ENCODE data around the gene TMEM126A. TPM values are rescaled to one million over a fixed set of nuclear protein-coding genes. Genes with fewer than 3 reads are reported as not detected.
"Not testable (repeated sequence)": the region's sequence is repeated elsewhere in the genome, so short reads cannot be mapped to it uniquely, and the experiment has no call there.

The TMEM126A gene
- total RNA-seq, 2 donors from 2014 or later: 33.8 to 70.6 TPM

DNA sequence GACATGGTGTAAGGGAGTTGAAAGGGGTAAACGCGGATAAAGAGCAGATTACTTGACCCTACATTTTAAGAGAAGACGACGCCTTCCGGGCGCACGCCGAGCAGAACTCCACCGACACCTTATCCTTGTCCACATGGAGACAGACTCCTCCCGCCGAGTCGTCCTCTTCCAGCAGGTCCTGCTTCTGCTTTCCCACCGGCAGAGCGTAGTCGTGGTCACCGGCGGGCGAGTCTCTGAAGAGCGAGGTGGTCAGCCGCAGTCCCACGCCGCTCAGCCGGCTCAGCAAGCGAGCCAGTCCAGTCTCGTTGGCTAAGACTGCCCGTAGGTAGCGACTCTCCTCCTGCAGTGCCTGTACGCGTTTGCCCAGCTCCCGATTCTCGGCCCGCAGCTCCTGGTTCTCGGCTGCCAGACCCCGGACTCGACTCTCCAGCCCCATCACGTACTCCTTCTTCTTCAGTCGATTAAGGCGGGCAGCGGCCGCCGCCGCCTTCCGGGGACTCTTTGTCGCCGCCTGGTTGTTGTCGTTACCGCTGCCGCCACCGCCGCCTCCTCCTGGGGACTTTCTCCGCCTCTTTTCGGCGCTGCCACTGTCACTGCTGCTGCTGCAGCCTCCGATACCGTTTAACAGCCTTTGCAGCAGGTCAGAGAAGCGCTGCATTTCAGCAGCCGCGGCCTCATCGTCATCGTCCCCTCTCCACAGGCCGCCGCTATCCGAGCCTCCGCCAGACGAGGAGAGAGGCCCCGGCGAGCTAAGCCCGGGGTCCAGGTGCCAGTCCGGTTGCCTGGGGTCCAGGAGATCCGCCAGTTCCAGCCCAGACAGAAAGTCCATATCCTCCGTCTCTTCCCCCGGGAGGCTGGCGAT lies 16.2 kb downstream of the TMEM126A start:
- Histone ChIP-seq H3K36me3 (peaks cover 13% of the 10 kb centered on the region), H3K9me3 (no peaks in the 10 kb centered on the region), H3K27ac (peak overlapping the region; percentile 97 to 98), H3K27me3 (no peaks in the 10 kb centered on the region), H3K4me1 (peaks cover 0 to 52% of the 10 kb centered on the region in 2 donors), H3K4me3 (peak overlapping the region; percentile 80 to 88)
- TF ChIP-seq, protein P1, sequence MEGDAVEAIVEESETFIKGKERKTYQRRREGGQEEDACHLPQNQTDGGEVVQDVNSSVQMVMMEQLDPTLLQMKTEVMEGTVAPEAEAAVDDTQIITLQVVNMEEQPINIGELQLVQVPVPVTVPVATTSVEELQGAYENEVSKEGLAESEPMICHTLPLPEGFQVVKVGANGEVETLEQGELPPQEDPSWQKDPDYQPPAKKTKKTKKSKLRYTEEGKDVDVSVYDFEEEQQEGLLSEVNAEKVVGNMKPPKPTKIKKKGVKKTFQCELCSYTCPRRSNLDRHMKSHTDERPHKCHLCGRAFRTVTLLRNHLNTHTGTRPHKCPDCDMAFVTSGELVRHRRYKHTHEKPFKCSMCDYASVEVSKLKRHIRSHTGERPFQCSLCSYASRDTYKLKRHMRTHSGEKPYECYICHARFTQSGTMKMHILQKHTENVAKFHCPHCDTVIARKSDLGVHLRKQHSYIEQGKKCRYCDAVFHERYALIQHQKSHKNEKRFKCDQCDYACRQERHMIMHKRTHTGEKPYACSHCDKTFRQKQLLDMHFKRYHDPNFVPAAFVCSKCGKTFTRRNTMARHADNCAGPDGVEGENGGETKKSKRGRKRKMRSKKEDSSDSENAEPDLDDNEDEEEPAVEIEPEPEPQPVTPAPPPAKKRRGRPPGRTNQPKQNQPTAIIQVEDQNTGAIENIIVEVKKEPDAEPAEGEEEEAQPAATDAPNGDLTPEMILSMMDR (IDR thresholded peaks at IDR 0.05): peak; percentile 39 to 82
- peak; percentile 84 for DNase-seq (ENCODE audit: low spot score)

DNA sequence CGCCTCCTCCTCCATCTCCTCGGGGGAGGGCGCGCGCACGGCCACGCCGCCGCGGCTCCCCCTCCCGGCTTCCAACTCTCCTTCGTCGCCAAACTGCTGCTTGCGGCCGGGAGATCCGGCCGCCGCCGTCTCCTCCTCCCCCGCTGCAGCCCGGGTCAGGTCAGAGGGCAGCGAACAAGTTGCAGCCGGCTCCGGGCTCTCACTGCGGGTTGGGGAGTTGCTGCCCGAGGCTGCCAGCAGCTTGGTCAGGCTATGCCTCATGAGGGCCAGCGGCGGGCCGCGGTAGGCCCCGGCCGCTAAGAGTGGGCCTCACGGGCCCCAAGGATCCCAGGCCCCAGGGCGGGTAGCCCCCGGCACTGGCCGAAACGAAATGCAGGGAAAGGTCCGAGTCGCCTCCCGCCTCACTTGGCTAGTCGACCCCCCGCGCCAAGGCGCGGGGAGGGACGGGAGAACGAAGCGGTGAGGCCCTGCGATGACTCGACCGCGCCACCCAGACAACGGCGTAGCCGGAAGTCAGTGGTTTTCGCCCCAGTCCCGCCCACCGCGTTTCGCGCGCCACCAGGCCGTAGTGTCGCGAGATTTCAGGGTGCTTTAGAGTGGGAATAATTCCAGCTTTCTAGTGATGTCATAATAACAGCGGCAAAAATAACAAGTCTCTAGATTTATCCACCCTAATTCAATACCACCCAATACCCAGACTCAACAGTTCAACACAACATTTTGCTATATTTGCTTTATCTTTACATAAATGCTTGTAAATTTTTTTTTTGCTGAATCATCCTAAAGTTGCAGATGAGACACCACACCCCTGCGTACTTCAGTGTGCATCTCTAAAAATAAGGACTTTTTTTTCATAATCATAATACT lies 17.1 kb downstream of the TMEM126A start, which contains the start of gene CREBZF:
CREBZF (minus strand) TSS at position 515 of the 867 bp plus-strand sequence; CDS start at position 261, 254 bp downstream.
- H3K27ac ChIP-seq: peak within 1 kb of the TSS; percentile 97 to 98
- no peaks in the 10 kb centered on the region for H3K27me3 ChIP-seq
- TF ChIP-seq, protein P1 (IDR thresholded peaks at IDR 0.05): no peak
- peaks cover 8% of the 10 kb centered on the region for H3K36me3 ChIP-seq
- peak within 1 kb of the TSS; percentile 80 to 88 for H3K4me3 ChIP-seq
- DNase-seq (ENCODE audit: low spot score): peak; percentile 96
- H3K4me1 ChIP-seq: peaks cover 0 to 43% of the 10 kb centered on the region in 2 donors
- H3K9me3 ChIP-seq: no peaks in the 10 kb centered on the region

DNA sequence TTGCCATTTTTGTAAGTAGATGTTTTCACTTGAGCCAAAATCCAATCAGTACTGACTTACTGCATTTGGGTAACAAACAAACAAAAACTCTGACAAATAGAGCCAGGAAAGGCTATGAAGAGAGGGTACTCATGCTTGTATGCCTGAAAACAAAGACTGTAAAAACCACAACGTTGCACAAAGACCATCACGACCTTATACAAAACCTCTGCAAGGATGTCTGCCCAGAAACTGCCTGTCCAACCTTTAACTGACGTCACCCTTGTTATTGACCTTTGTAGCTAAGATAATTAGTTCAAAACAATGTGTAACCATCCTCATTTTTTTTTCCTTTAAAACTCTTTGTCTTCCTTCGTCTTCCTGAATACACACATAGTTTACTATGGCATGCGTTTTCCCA lies 18.0 kb downstream of the TMEM126A start:
- peaks cover 0 to 35% of the 10 kb centered on the region in 2 donors for H3K4me1 ChIP-seq
- no peaks in the 10 kb centered on the region for H3K9me3 ChIP-seq
- H3K27ac ChIP-seq: peak overlapping the region; percentile 97 to 98
- no peaks in the 10 kb centered on the region for H3K36me3 ChIP-seq
- DNase-seq (ENCODE audit: low spot score): no peak
- no peak overlapping the region for H3K4me3 ChIP-seq
- TF ChIP-seq, protein P1 (IDR thresholded peaks at IDR 0.05): no peak
- no peaks in the 10 kb centered on the region for H3K27me3 ChIP-seq

DNA sequence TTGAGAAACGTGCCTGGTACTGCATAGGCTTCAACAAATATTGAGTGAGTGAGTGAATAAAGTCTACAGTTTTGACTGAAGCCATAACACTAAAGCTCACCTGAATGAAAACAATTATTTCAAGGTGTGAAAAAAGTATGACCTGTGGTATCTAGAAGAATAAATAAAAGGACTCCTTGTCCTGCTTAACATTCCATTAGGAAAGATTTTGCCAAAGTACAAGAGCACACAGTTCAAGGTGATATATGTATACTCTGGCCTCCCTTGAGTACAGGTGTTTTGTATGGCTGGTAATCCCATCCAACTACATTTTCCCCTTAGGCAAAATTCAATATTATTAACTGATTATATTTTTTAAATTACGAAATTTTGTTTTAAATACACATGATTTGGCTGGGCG lies 18.9 kb downstream of the TMEM126A start:
- no peak overlapping the region for H3K27ac ChIP-seq
- no peak overlapping the region for H3K4me3 ChIP-seq
- no peaks in the 10 kb centered on the region for H3K9me3 ChIP-seq
- no peaks in the 10 kb centered on the region for H3K36me3 ChIP-seq
- no peak for DNase-seq (ENCODE audit: low spot score)
- H3K4me1 ChIP-seq: peaks cover 0 to 25% of the 10 kb centered on the region in 2 donors
- H3K27me3 ChIP-seq: no peaks in the 10 kb centered on the region
- TF ChIP-seq, protein P1 (IDR thresholded peaks at IDR 0.05): no peak

DNA sequence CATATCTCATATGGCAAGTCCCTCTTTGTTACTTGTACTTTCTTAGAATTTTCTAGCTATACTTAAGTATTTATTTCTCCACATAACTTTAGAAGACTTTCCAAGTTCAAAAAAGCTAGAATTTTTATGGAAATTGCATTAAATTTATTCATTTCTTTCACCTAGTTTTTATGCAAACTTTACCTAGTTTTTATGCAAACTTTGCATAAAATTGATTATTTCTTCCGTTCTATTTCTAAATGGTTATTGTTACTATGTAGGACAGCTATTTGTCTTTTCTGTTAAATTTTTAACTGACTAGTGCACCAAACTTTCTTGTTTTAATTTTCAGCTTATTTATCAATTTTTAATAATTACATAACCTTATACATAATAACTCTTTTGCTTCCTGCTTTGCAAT lies 20.4 kb downstream of the TMEM126A start:
- Histone ChIP-seq H3K27me3 (no peaks in the 10 kb centered on the region), H3K9me3 (no peaks in the 10 kb centered on the region), H3K4me3 (no peak overlapping the region), H3K36me3 (no peaks in the 10 kb centered on the region), H3K27ac (no peak overlapping the region), H3K4me1 (peaks cover 0 to 10% of the 10 kb centered on the region in 2 donors)
- DNase-seq (ENCODE audit: low spot score): no peak
- TF ChIP-seq, protein P1 (IDR thresholded peaks at IDR 0.05): no peak

DNA sequence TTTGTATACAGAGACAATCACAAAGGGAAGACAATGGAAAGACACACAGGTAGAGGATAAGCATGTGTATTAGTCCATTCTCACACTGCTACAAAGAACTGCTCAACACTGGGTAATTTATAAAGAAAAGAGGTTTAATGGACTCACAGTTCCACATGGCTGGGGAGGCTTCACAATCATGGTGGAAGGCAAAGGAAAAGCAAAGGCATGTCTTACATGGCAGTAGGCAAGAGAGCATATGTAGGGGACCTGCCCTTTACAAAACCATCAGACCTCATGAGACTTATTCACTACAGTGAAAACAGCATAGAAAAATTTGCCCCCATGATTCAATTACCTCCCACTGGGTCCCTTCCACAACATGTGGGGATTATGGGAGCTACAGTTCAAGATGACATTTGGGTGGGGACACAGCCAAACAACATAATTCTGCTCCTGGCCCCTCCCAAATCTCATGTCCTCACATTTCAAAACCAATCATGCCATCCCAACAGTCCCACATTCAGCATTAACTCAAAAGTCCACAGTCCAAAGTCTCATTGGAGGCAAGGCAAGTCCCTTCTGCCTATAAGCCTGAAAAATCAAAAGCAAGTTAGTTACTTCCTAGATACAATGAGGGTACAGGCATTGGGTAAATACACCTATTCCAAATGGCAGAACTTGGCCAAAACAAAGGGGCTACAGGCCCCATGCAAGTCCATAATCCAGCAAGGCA lies 23.3 kb downstream of the TMEM126A start:
- H3K27ac ChIP-seq; H3K27me3 ChIP-seq; H3K4me3 ChIP-seq; H3K9me3 ChIP-seq; H3K4me1 ChIP-seq; DNase-seq (ENCODE audit: low spot score); H3K36me3 ChIP-seq: not testable (repeated sequence)

Data from right atrium auricular region (tissue), 2 donors.